Nephron (organoid): ENCODE measurements around the gene VPS8.

Source experiments
- H3K27ac Mint-ChIP-seq, 3 experiments: 2 replicates each; pipeline ENCODE4 v1.8.0; 2020; ENCODE audit warnings: mixed read lengths in 3 of 3, mild to moderate bottlenecking in 2 of 3, moderate library complexity in 1 of 3
- H3K27me3 Mint-ChIP-seq: 2 replicates; pipeline ENCODE4 v1.8.0; 2021; ENCODE audit warnings: low read depth, mild to moderate bottlenecking, moderate library complexity, mixed read lengths
- H3K36me3 Mint-ChIP-seq: 2 replicates; pipeline ENCODE4 v1.8.0; 2020; ENCODE audit warnings: low read depth, mixed read lengths
- H3K4me1 Mint-ChIP-seq: 2 replicates; pipeline ENCODE4 v1.8.0; 2020; ENCODE audit warnings: mixed read lengths
- H3K4me3 Mint-ChIP-seq, 3 experiments: 2 replicates each; pipeline ENCODE4 v1.8.0; 2020; ENCODE audit warnings: mild to moderate bottlenecking in 3 of 3, mixed read lengths in 3 of 3, moderate library complexity in 2 of 3
- H3K9me3 Mint-ChIP-seq: 2 replicates; pipeline ENCODE4 v1.8.0; 2020; ENCODE audit warnings: mixed read lengths
- TF ChIP-seq, protein P1 (sequence below), 3 experiments: fragments of 200-600 bp; sonication (generic); IDR thresholded peaks; one replicate each; pipeline ENCODE4 v1.5.0; 2021; ENCODE audit warnings: antibody characterized with exemption in 3 of 3; ENCODE audit not compliant: unreplicated experiment in 3 of 3

Gene VPS8

DNA sequence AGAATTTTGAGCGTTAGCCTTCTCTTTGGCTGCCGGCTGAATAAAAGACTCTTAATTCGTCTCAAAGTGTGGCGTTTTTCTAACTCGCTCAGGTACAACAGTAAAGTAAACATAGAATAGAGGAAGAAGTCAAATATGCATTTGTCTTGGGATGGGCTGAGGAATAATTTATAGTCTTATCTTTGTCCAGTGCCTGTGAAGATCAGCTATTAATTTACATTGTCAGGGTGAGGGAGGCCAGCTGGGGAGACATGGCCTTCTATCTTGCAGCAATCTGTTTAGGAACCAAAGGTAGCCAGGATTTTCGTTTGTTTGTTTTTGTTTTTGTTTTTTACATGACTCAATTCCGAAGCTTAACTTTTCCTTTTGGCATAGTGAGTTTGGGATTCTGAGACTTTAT lies 100.2 kb downstream of the VPS8 start:
- peak overlapping the region in 1 of 3 experiments; percentile 7 for H3K4me3 Mint-ChIP-seq
- no peaks in the 10 kb centered on the region for H3K27me3 Mint-ChIP-seq
- H3K27ac Mint-ChIP-seq, result peak overlapping the region; percentile 59 to 88 (median 76)
- TF ChIP-seq, protein P1, sequence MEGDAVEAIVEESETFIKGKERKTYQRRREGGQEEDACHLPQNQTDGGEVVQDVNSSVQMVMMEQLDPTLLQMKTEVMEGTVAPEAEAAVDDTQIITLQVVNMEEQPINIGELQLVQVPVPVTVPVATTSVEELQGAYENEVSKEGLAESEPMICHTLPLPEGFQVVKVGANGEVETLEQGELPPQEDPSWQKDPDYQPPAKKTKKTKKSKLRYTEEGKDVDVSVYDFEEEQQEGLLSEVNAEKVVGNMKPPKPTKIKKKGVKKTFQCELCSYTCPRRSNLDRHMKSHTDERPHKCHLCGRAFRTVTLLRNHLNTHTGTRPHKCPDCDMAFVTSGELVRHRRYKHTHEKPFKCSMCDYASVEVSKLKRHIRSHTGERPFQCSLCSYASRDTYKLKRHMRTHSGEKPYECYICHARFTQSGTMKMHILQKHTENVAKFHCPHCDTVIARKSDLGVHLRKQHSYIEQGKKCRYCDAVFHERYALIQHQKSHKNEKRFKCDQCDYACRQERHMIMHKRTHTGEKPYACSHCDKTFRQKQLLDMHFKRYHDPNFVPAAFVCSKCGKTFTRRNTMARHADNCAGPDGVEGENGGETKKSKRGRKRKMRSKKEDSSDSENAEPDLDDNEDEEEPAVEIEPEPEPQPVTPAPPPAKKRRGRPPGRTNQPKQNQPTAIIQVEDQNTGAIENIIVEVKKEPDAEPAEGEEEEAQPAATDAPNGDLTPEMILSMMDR (IDR thresholded peaks at IDR 0.05; ENCODE audit: unreplicated experiment in 3 of 3), result no peak
- H3K4me1 Mint-ChIP-seq, result peaks cover 40% of the 10 kb centered on the region
- H3K36me3 Mint-ChIP-seq, result peaks cover 40% of the 10 kb centered on the region
- peaks cover 2% of the 10 kb centered on the region for H3K9me3 Mint-ChIP-seq

DNA sequence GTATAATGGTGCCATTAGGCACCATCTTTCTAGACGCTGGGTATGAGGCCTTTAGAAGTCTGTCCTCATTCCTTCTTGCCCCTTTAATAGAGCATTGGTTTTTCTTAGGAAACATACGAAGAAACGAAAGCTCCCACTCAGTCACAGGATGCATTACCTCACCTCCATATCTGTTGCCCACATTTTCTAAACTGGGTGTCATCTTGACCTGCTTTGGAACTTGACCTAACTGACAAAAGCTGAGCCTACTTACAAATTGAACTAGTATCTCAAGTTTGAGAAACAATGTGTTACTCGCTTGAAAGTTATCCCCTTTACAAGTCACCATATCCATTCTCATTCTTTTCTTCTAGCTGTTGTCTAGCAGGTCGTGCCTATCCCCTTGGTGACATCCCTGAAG lies 102.7 kb downstream of the VPS8 start:
- H3K36me3 Mint-ChIP-seq, result peaks cover 44% of the 10 kb centered on the region
- no peak overlapping the region for H3K4me3 Mint-ChIP-seq

DNA sequence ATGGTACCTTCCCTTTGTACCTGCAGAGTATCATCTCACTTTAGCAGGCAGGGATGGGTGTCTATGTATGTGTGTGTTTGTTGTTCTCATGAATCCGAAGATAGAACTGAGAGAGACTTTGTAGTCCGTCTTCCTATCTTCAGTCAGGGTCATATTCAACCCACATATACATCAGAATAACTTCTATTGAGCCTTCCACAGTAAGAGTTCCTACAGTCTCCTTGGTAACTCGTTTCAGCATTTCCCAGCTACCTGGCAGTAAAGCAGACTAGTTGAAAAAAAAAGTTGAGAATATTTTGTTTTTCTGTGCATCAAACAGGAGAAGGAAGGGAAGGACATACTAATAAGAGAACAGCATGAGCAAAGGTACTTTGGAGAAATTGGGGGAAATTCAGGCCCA lies 106.8 kb downstream of the VPS8 start:
- TF ChIP-seq, protein P1 (IDR thresholded peaks at IDR 0.05; ENCODE audit: unreplicated experiment in 3 of 3), result no peak
- Mint-ChIP-seq H3K9me3 (no peaks in the 10 kb centered on the region), H3K36me3 (peaks cover 48% of the 10 kb centered on the region), H3K27me3 (no peaks in the 10 kb centered on the region), H3K27ac (no peak overlapping the region), H3K4me1 (no peaks in the 10 kb centered on the region), H3K4me3 (no peak overlapping the region)

More for the DNA sequence above, 102.7 kb downstream of the VPS8 start:
- peaks cover 26% of the 10 kb centered on the region for H3K4me1 Mint-ChIP-seq
- H3K27ac Mint-ChIP-seq, result no peak overlapping the region
- TF ChIP-seq, protein P1 (IDR thresholded peaks at IDR 0.05; ENCODE audit: unreplicated experiment in 3 of 3), result no peak
- no peaks in the 10 kb centered on the region for H3K27me3 Mint-ChIP-seq
- no peaks in the 10 kb centered on the region for H3K9me3 Mint-ChIP-seq

DNA sequence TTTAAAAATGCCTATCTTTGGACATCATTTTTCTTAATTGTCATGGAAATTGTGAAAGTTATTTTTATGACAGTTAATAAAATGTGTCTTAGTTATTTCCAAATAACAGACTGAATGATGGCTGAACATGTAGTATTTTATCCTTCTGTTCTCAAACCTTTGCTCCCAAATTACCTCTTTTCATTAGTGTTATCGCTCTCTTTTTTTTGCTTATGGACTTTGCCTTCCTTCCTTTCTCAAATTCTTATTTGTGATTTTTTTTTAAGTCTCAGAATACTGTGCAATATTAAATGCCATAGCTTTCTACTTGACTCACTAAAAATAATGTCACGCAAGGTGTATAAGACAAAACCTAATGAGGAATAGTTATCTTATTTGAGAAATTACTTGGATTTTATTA lies 107.7 kb downstream of the VPS8 start:
- H3K4me3 Mint-ChIP-seq, result no peak overlapping the region
- H3K36me3 Mint-ChIP-seq, result peaks cover 48% of the 10 kb centered on the region
- H3K27me3 Mint-ChIP-seq, result no peaks in the 10 kb centered on the region
- TF ChIP-seq, protein P1 (IDR thresholded peaks at IDR 0.05; ENCODE audit: unreplicated experiment in 3 of 3), result no peak
- H3K9me3 Mint-ChIP-seq, result no peaks in the 10 kb centered on the region
- H3K27ac Mint-ChIP-seq, result no peak overlapping the region
- H3K4me1 Mint-ChIP-seq, result no peaks in the 10 kb centered on the region

DNA sequence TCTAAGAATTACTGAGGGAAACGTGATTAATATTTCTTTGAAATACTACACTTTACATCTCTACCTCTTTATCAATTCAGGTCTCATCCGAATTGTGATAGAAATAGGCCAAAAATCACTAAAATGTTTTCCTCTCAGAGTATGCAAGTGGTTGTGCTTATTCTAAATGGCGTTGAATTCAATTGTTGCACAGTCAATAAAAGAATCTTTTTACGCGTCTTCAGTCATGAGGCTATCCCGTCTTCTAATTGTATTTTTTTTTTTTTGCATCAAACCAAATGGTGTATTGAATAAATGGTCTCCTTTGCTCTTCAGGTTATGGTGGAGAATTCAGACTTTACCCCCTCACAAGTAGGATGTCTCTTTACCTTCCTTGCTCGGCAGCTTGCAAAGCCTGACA lies 112.6 kb downstream of the VPS8 start:
- TF ChIP-seq, protein P1 (IDR thresholded peaks at IDR 0.05; ENCODE audit: unreplicated experiment in 3 of 3), result no peak
- Mint-ChIP-seq H3K27ac (no peak overlapping the region), H3K9me3 (no peaks in the 10 kb centered on the region), H3K36me3 (peaks cover 30% of the 10 kb centered on the region), H3K4me1 (no peaks in the 10 kb centered on the region), H3K27me3 (no peaks in the 10 kb centered on the region), H3K4me3 (no peak overlapping the region)

DNA sequence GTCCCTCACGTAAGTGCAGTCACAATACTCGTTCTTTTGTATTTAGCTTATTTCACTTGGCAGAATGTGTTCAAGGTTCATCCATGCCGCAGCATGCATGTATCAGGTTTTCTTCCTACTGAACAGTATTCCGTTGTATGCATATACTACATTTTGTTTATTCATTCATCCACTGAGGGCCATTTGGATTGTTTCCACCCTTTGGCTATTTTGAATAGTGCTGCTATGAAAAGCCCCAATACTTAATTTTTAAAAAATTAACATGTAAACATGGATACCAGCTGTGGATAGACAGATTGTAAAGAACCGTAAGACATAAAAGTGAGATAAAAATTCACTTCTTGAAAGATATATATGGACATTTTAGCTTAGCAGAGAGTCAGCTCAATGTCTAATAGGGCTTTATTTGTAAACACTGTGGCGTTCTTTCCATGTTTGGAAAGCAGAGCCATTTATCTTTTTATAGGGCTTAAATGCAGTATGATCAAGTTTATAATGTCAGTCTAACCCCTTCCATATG lies 115.9 kb downstream of the VPS8 start:
- no peak overlapping the region for H3K27ac Mint-ChIP-seq
- H3K36me3 Mint-ChIP-seq, result peaks cover 32% of the 10 kb centered on the region
- H3K27me3 Mint-ChIP-seq, result no peaks in the 10 kb centered on the region
- no peaks in the 10 kb centered on the region for H3K9me3 Mint-ChIP-seq
- TF ChIP-seq, protein P1 (IDR thresholded peaks at IDR 0.05; ENCODE audit: unreplicated experiment in 3 of 3), result no peak
- no peaks in the 10 kb centered on the region for H3K4me1 Mint-ChIP-seq
- H3K4me3 Mint-ChIP-seq, result no peak overlapping the region
